Skin epidermis (tissue), 12 donors: Measurements from ENCODE around the gene CTIF.

Experiments used
- H3K27ac ChIP-seq, 21 experiments: fragments of 200-600 bp; sonication (generic) in 11 of 21; one replicate each; pipeline ENCODE4 v1.5.0; 2020; ENCODE audit warnings: mild to moderate bottlenecking in 3 of 21, inconsistent platforms in 2 of 21, moderate library complexity in 2 of 21
- H3K4me3 ChIP-seq, 7 experiments: fragments of 200-600 bp; sonication (generic) in 2 of 7; one replicate each; pipeline ENCODE4 v1.5.0; 2020; ENCODE audit warnings: inconsistent platforms in 2 of 7, mild to moderate bottlenecking in 2 of 7, moderate library complexity in 1 of 7

CTIF gene

GRCh38 chr18:48887294-48887904 is 348.6 kb downstream of the CTIF start:
- Histone ChIP-seq H3K27ac (no peak overlapping the region), H3K4me3 (no peak overlapping the region)

DNA sequence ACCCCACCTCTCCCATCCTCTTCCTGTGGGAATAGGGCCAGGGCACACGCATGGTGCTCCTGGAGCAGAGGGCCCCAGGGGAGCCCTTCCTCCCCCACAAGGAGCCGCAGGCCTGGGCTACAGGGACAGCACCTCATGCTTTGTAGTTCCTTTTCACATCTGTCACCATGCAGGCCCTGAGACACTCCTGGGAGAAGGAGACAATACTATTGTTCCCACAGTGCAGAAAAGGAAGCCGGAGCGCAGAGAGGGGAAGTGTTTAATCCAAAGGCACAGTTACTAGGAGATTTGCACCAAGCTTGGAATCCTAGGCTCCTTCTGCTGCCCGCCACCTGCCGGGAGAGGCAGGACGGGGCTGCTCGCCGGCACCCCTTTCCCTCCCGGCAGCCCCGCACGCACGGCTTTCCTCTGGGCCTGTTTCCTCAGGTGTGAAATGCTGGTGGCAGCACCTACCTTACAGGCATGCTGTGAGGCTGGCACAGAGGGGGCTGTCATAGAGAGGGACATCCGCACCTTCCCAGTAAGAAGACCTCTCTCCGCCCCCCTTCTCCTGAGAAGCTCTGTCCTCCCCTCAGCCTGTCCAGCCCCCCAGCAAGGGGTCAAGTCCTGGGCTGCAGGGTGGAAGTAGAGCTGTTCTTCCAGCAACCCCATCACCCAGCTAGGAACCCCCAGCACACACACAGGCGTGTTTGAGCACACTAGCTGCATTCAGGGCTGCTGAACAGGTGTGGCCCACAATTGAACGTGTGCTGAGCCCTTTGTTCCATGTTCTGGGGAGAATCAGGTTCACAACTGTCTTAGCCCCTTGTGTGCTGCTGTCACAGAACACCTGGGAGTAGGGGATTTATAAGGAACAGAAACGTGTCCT is 349.3 kb downstream of the CTIF start:
- no peak overlapping the region for H3K4me3 ChIP-seq
- no peak overlapping the region for H3K27ac ChIP-seq

DNA sequence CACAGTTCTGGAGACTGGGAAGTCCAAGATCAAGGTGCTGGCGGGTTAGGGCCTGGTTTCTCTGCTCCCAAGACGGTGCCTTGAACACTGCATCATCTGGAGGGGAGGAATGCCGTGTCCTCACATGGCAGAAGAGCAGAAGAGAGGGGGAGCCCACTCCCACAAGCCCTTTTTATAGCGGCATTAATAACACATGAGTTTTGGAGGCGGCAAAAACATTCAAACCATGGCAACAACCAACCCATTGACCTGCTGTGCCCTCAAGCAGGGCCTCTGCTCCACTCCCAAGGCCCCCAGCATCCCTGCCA is 349.9 kb downstream of the CTIF start:
- Histone ChIP-seq H3K4me3 (no peak overlapping the region), H3K27ac (no peak overlapping the region)

DNA sequence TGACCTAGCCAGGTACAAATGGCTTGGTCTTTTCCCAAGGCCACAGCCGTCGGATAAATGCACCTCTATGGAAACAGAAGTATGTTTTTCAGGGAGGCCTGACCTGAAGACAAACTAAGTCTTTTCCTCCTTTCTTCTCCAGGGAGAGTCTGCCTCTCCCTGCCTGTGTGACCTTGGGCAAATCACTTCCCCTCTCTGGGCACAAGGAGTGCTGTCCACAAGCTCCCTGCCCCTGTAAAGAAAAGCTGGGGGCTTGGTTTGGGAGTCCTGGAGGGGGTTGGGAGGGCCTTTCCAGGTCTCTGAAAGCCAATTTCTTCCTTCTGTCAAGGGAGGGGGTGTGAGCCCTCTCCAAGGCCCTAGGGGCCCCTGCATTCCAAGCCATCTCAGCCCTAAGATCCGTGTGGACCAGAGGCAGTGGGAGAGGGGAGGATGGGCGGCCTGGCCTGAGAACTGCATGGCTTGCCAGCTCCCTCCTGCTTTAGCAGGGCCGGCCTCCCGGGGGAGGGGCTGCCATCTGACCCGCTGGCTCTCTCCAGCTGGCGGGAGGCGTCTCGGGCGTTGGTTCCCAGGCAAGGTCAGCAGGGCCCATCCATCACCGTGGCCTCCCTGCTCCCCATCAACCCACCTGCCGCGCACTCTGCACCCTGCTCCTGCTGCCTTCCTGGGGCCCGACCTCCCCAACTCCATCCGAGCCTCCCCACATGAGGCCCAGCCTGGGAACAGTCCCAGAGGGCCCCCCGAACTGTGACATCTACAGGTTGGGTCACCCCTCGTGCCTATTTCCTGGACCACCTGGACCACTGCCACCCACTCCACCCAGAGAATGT is 350.5 kb downstream of the CTIF start:
- Histone ChIP-seq H3K4me3 (no peak overlapping the region), H3K27ac (no peak overlapping the region)

- Histone ChIP-seq H3K4me3 (no peak overlapping the region), H3K27ac (no peak overlapping the region)
Measured at GRCh38 chr18:48889981-48890762, 351.3 kb downstream of the CTIF start.

DNA sequence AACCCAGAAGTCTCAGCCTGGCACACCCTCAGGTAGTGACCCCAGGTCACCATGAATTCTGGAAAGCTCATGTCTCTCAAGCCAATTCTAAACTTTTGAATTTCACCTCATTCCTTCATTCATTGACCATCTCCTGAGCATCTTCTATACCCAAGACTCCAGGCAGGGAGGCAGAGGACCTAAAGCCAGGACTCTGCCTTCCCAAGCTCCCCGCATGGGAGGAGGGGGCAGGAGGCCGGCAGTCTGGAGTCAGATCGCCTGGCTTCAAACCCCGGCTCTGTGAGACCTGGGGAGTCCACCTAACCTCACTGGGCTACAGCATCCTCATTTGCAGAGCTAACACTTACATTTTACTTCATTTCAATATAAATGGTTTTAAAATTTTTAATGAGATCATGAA is 352.9 kb downstream of the CTIF start:
- peak overlapping the region in 1 of 21 experiments; percentile 37 for H3K27ac ChIP-seq
- no peak overlapping the region for H3K4me3 ChIP-seq

DNA sequence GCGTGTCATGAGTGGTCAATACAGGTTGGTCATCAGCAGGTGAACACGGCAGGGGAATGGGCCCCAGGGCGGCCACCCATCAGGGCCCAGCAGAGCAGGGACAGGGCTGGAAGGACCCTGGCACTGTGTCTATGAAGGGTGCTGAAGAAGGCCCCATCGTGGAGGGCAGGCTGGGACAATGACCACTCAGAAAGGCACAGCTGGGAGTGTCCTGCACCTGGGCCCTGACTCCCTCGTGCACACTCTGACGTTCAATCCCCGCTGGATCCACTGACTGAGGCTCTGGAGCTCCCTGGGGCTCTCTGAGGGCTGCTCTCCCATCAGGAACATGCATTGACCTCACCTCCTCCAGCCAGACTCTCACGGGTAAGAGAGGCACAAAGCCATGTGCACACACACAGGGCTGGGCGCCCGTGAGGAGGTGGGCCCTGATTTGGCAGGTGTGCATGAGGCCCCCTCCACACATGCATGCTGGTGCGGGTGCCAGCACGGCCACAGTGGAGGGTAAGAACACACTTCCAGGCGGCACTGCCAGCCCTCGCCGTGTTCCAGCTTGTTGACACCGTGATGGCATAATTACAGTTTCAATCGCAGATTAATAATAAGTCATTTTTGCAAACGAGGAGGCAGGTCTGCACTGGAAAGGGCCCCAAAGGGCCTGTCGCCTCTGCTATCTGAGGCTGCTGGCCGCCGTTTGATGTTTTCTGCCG is 353.5 kb downstream of the CTIF start:
- H3K4me3 ChIP-seq: no peak overlapping the region
- peak overlapping the region in 3 of 21 experiments; percentile 5 to 55 (median 37) for H3K27ac ChIP-seq

DNA sequence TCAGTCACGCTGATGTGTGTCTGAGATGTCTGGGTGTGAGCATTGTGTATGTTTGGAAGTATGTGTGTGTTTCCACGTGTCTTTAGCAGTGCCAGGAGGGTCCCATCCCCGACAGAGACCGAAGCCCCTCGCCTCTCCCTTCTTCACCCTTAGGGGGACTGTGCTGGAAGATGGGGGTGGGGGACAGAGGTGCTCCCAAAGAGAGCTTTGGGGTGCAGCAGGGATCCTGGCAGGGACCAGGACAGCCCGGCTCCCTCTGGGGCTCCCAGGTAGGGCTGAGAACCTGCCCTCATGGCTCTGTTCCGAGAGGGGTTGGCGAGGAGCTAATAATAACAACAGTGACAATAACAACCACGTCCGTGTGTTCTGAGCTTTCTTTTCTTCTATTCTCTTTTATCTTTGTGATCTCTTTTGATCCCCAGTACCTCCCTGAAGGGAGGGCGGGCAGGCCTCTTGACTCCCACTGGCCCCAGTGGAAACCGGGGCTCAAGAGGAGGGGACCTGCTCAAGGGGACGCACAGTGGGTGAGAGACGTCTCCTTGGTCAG is 354.3 kb downstream of the CTIF start:
- H3K4me3 ChIP-seq: no peak overlapping the region
- H3K27ac ChIP-seq: peak overlapping the region in 6 of 21 experiments; percentile 13 to 55 (median 26)

GRCh38 chr18:48893608-48894600 is 355.1 kb downstream of the CTIF start:
- H3K4me3 ChIP-seq: no peak overlapping the region
- H3K27ac ChIP-seq: peak overlapping the region in 5 of 21 experiments; percentile 13 to 55 (median 31)

- no peak overlapping the region for H3K27ac ChIP-seq
- H3K4me3 ChIP-seq: no peak overlapping the region
Measured at GRCh38 chr18:48894799-48895346, 356.0 kb downstream of the CTIF start.

- Histone ChIP-seq H3K4me3 (no peak overlapping the region), H3K27ac (peak overlapping the region in 8 of 21 experiments; percentile 1 to 59 (median 33))
Measured at GRCh38 chr18:48896326-48896874, 357.6 kb downstream of the CTIF start.

DNA sequence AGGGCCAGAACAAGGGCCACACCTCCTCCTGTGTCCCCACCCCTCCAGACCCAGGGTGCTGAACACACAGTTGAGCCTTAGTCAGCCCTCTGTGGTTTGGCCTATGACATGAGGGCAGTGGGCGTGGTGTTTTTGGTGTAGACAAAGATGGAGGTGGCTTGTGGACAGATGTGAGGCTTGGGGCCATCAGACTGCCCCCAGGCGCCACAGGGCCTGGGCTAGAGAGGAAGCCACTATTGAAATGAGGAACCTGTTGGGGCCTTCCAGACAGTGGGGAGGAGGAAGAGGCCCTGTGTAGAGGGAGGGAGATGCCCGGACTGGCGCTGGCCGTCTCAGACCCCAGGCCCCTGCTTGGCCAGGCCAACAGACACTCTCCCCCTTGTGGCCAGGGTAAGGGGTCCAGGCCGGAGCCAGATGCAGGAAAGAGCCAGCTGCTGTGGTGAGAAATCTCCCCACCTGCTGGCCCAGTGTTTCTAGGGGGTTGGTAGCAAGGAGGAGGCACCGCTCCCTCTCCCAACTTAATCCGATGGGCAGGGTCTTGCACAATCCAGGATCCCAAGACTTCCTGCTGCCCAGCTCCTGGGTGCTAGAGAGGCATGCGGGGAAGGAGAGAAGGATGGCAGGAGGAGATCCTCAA is 358.2 kb downstream of the CTIF start:
- H3K4me3 ChIP-seq: no peak overlapping the region
- H3K27ac ChIP-seq: peak overlapping the region in 10 of 21 experiments; percentile 1 to 66 (median 41)

GRCh38 chr18:48897531-48897930 is 358.7 kb downstream of the CTIF start:
- Histone ChIP-seq H3K4me3 (no peak overlapping the region), H3K27ac (peak overlapping the region in 10 of 21 experiments; percentile 1 to 66 (median 41))

DNA sequence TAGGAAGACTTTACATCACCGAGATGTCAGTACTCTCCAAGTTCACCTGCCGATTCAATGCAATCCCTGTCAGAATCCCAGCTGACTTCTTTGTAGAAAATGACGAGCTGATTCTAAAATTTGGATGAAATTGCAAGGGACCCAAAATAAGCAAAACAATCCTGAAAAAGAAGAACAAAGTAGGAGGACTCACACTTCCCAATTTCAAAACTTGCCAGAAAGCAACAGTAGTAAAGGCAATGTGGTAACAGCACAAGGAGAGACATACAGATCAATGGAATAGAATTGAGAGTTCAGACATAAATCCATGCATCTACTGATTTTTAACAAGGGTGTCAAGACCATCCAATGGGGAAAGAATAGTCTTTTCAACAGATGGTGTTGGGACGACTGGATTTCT is 359.7 kb downstream of the CTIF start:
- Histone ChIP-seq H3K27ac (no peak overlapping the region), H3K4me3 (no peak overlapping the region)

DNA sequence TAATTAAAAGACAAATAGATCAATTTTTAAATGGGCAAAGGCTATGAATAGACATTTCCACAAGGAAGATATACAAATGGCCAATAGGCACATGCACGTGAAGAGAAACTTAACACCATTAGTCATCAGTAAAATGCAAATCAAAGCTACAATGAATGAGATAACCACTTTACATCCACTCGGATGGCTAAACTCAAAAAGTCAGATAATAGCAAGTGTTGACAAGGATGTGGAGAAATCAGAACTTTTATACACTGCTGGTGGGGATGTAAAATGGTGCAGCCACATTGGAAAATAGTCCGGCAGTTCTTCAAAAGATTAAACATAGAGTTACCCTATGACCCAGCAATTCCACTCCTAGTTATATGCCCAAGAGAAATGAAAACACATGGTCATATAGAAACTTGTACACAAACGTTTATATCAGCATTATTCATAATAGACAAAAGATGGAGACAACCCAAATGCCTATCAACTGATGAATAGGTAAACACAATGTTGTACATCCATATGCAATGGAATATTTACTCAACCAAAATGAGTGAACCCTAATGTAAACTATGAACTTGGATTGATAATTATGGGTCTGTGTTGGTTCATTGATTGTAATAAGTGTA is 360.8 kb downstream of the CTIF start:
- Histone ChIP-seq H3K4me3 (no peak overlapping the region), H3K27ac (no peak overlapping the region)

DNA sequence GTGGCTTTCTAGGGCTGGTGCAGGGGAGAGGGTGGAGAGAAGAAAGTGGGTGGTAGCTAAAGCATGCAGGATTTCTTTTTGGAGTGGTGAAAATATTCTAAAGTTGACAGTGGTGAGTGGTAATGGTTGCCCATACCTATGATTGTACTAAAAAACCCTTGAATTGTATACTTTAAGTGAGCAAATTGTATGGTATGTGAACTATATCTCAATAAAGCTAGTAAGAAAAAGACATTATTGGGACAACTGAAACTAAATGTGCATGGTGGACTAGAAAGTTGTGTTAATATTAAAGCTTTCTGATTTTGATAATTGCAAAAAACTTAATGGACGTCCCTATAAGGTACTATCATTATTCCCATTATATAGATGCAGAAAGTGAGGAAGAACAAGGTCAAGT is 361.6 kb downstream of the CTIF start:
- Histone ChIP-seq H3K4me3 (no peak overlapping the region), H3K27ac (no peak overlapping the region)
